ENCODE results near the gene DNAJB2.

The DNAJB2 gene

DNA sequence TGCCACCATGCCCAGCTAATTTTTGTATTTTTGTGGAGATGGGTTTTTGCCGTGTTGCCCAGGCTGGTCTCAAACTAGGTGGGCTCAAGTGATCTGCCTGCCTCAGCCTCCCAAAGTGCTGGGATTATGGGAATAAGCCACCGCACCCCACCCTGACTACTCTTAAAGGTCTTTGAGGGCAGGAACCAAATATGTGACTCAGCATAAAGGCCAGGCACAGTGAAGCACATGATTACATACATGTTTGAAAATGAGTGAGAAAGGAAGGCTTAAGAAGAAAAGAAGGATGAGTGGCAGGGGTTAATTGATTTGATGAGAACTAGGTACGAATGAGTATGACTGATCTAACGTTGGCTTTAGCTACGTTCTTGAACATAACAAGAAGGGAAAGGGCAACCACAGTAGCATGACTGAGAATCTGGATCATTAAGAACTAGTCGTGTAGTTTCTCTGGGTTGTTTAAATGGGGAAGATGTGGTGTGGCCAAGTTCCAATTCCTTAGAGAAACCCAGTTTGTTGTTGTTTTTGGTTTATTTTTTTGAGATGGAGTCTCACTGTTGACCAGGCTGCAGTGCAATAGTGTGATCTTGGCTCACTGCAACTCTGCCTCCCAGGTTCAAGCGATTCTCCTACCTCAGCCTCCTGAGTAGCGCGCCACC is 46.6 kb downstream of the DNAJB2 start:
- Histone ChIP-seq H4K20me1 (ENCODE audit: control insufficient read depth, insufficient read depth, low read depth, low read length) (no peaks in the 10 kb centered on the region), H3K4me1 (ENCODE audit: control insufficient read depth, low read length) (peaks cover 2% of the 10 kb centered on the region; the same call in 1 of the 2 replicates), H3K27ac (ENCODE audit: low read depth, low read length) (no peak overlapping the region), H3K36me3 (ENCODE audit: control insufficient read depth, low read length) (no peaks in the 10 kb centered on the region), H3K79me2 (ENCODE audit: control insufficient read depth, low read length) (no peaks in the 10 kb centered on the region), H3F3A (ENCODE audit: control insufficient read depth, insufficient read depth) (no peaks in the 10 kb centered on the region), H3K9me3 (ENCODE audit: control insufficient read depth, insufficient read depth, low read length) (no peaks in the 10 kb centered on the region), H3K27me3 (ENCODE audit: control insufficient read depth, low read length) (peaks cover 49% of the 10 kb centered on the region), H3K4me3 (ENCODE audit: low read length) (no peak overlapping the region), H3K4me2 (ENCODE audit: low read length) (no peak overlapping the region), H3K9me2 (replicated peaks; ENCODE audit: control insufficient read depth, low read length) (no peaks in the 10 kb centered on the region)
- TF ChIP-seq CTCF (IDR thresholded peaks at IDR 0.05; ENCODE audit: low read depth, low read length, poor library complexity, severe bottlenecking) (no peak), EZH2phosphoT487 (IDR thresholded peaks at IDR 0.05; ENCODE audit: borderline replicate concordance, low read length) (no peak)

GRCh38 chr2:219327719-219328118 is 48.6 kb downstream of the DNAJB2 start:
- H3K27ac ChIP-seq (ENCODE audit: low read depth, low read length) = no peak overlapping the region
- no peaks in the 10 kb centered on the region for H3F3A ChIP-seq (ENCODE audit: control insufficient read depth, insufficient read depth)
- no peaks in the 10 kb centered on the region for H3K9me2 ChIP-seq (replicated peaks; ENCODE audit: control insufficient read depth, low read length)
- no peak for TF ChIP-seq CTCF (IDR thresholded peaks at IDR 0.05; ENCODE audit: low read depth, low read length, poor library complexity, severe bottlenecking)
- H3K4me3 ChIP-seq (ENCODE audit: low read length) = no peak overlapping the region
- H3K9me3 ChIP-seq (ENCODE audit: control insufficient read depth, insufficient read depth, low read length) = no peaks in the 10 kb centered on the region
- H3K79me2 ChIP-seq (ENCODE audit: control insufficient read depth, low read length) = no peaks in the 10 kb centered on the region
- H3K4me1 ChIP-seq (ENCODE audit: control insufficient read depth, low read length) = no peaks in the 10 kb centered on the region
- no peak overlapping the region for H3K4me2 ChIP-seq (ENCODE audit: low read length)
- no peaks in the 10 kb centered on the region for H3K36me3 ChIP-seq (ENCODE audit: control insufficient read depth, low read length)
- H4K20me1 ChIP-seq (ENCODE audit: control insufficient read depth, insufficient read depth, low read depth, low read length) = no peaks in the 10 kb centered on the region
- peaks cover 41% of the 10 kb centered on the region for H3K27me3 ChIP-seq (ENCODE audit: control insufficient read depth, low read length)

- Histone ChIP-seq H3K4me1 (ENCODE audit: control insufficient read depth, low read length) (no peaks in the 10 kb centered on the region), H3K27me3 (ENCODE audit: control insufficient read depth, low read length) (peaks cover 38% of the 10 kb centered on the region), H3K4me2 (ENCODE audit: low read length) (no peak overlapping the region), H3K36me3 (ENCODE audit: control insufficient read depth, low read length) (no peaks in the 10 kb centered on the region), H3K27ac (ENCODE audit: low read depth, low read length) (no peak overlapping the region), H4K20me1 (ENCODE audit: control insufficient read depth, insufficient read depth, low read depth, low read length) (no peaks in the 10 kb centered on the region), H3K9me3 (ENCODE audit: control insufficient read depth, insufficient read depth, low read length) (no peaks in the 10 kb centered on the region), H3K79me2 (ENCODE audit: control insufficient read depth, low read length) (no peaks in the 10 kb centered on the region), H3K4me3 (ENCODE audit: low read length) (no peak overlapping the region), H3K9me2 (replicated peaks; ENCODE audit: control insufficient read depth, low read length) (no peaks in the 10 kb centered on the region), H3F3A (ENCODE audit: control insufficient read depth, insufficient read depth) (no peaks in the 10 kb centered on the region)
- no peak for TF ChIP-seq EZH2phosphoT487 (IDR thresholded peaks at IDR 0.05; ENCODE audit: borderline replicate concordance, low read length)
- no peak for TF ChIP-seq CTCF (IDR thresholded peaks at IDR 0.05; ENCODE audit: low read depth, low read length, poor library complexity, severe bottlenecking)
These were observed 52.5 kb downstream of the DNAJB2 start for GRCh38 chr2:219331560-219332213.

All from DOHH2 (cell line).